ENCODE data around the gene MBD3.

Gene MBD3

DNA sequence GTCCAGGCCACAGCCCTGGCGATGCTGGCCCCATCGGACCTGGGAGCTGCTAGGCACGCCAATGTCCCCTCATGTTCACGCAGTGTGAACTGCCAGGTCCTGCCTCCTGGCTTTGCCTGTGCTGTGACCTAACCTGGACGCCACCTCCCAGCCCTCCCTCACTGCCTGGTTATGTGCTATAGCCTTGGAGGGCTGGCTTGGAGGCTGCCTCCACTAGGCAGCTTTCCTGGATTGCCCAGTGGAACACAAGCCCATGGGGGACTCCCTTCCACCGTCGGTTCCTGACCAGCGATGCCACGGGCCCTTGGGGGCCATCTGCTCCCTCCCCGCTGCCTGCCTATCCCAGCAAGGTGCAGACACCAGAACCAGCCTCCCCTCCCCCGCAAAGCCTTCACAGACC is 27.8 kb upstream of the MBD3 start:
- H3K9me3 ChIP-seq (replicated peaks; ENCODE audit: insufficient read depth, low read length), result no peaks in the 10 kb centered on the region
- TF ChIP-seq EZH2phosphoT487 (IDR thresholded peaks at IDR 0.05; ENCODE audit: low read length) (no peak), EZH2 (optimal IDR thresholded peaks at IDR 0.05; ENCODE audit: low read depth, low read length) (no peak)
- TF ChIP-seq, protein P1, sequence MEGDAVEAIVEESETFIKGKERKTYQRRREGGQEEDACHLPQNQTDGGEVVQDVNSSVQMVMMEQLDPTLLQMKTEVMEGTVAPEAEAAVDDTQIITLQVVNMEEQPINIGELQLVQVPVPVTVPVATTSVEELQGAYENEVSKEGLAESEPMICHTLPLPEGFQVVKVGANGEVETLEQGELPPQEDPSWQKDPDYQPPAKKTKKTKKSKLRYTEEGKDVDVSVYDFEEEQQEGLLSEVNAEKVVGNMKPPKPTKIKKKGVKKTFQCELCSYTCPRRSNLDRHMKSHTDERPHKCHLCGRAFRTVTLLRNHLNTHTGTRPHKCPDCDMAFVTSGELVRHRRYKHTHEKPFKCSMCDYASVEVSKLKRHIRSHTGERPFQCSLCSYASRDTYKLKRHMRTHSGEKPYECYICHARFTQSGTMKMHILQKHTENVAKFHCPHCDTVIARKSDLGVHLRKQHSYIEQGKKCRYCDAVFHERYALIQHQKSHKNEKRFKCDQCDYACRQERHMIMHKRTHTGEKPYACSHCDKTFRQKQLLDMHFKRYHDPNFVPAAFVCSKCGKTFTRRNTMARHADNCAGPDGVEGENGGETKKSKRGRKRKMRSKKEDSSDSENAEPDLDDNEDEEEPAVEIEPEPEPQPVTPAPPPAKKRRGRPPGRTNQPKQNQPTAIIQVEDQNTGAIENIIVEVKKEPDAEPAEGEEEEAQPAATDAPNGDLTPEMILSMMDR (IDR thresholded peaks at IDR 0.05; ENCODE audit: low read length), result no peak
- no peak for DNase-seq
- H3K4me3 ChIP-seq (ENCODE audit: low read length), result no peak overlapping the region
- peaks cover 22% of the 10 kb centered on the region for H3K36me3 ChIP-seq (replicated peaks; ENCODE audit: insufficient read depth, low read length)
- peaks cover 25% of the 10 kb centered on the region; the same call in 1 of the 2 replicates for H4K20me1 ChIP-seq (ENCODE audit: insufficient read depth, low read length)
- H3K4me1 ChIP-seq (ENCODE audit: low read length), result peaks cover 18% of the 10 kb centered on the region
- H3K27me3 ChIP-seq (replicated peaks; ENCODE audit: insufficient read depth, low read length), result no peaks in the 10 kb centered on the region
- H2AFZ ChIP-seq (ENCODE audit: low read length), result no peak overlapping the region
- H3K27ac ChIP-seq (ENCODE audit: low read length), result no peak overlapping the region
- H3K4me2 ChIP-seq (ENCODE audit: low read depth, low read length), result no peak overlapping the region
- H3K9me2 ChIP-seq (replicated peaks; ENCODE audit: insufficient read depth, low read length), result no peaks in the 10 kb centered on the region
- no peak overlapping the region for H3K9ac ChIP-seq (ENCODE audit: low read length)
- peaks cover 88% of the 10 kb centered on the region for H3K79me2 ChIP-seq (ENCODE audit: low read length)
- peaks cover 19% of the 10 kb centered on the region for H3F3A ChIP-seq (ENCODE audit: insufficient read depth, low read length)

- no peak overlapping the region for H3K27ac ChIP-seq (ENCODE audit: low read length)
- DNase-seq, result no peak
- no peak overlapping the region for H3K4me2 ChIP-seq (ENCODE audit: low read depth, low read length)
- no peak overlapping the region for H2AFZ ChIP-seq (ENCODE audit: low read length)
- peaks cover 13% of the 10 kb centered on the region for H3F3A ChIP-seq (ENCODE audit: insufficient read depth, low read length)
- H3K36me3 ChIP-seq (replicated peaks; ENCODE audit: insufficient read depth, low read length), result peaks cover 17% of the 10 kb centered on the region
- peaks cover 25% of the 10 kb centered on the region; the same call in 1 of the 2 replicates for H4K20me1 ChIP-seq (ENCODE audit: insufficient read depth, low read length)
- H3K9me3 ChIP-seq (replicated peaks; ENCODE audit: insufficient read depth, low read length), result no peaks in the 10 kb centered on the region
- peaks cover 86% of the 10 kb centered on the region for H3K79me2 ChIP-seq (ENCODE audit: low read length)
- no peaks in the 10 kb centered on the region for H3K27me3 ChIP-seq (replicated peaks; ENCODE audit: insufficient read depth, low read length)
- H3K9me2 ChIP-seq (replicated peaks; ENCODE audit: insufficient read depth, low read length), result no peaks in the 10 kb centered on the region
- H3K9ac ChIP-seq (ENCODE audit: low read length), result no peak overlapping the region
- TF ChIP-seq EZH2phosphoT487 (IDR thresholded peaks at IDR 0.05; ENCODE audit: low read length), result no peak
- TF ChIP-seq, protein P1 (IDR thresholded peaks at IDR 0.05; ENCODE audit: low read length), result no peak
- no peak for TF ChIP-seq EZH2 (optimal IDR thresholded peaks at IDR 0.05; ENCODE audit: low read depth, low read length)
- peaks cover 18% of the 10 kb centered on the region for H3K4me1 ChIP-seq (ENCODE audit: low read length)
- H3K4me3 ChIP-seq (ENCODE audit: low read length), result no peak overlapping the region
These were observed 27.0 kb upstream of the MBD3 start for GRCh38 chr19:1619703-1620102.

DNA sequence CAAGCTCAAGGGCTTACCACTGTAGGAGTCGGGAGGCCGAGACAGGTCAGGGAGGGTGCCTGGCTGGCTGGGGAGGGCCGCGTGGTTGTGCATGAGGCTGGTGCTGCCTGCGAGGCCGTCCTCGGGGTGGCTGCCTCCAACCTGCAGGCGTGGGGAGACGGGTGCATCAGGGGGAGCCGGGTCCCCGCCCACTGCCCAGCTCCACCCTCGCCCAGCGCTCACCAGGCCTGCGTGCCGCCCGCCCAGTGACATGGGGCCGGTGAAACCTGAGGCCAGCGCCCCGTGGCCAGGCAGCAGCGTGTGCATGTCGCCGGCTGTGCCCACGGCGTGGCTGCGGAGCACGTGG is 26.4 kb upstream of the MBD3 start:
- Histone ChIP-seq H3K27me3 (replicated peaks; ENCODE audit: insufficient read depth, low read length) (no peaks in the 10 kb centered on the region), H2AFZ (ENCODE audit: low read length) (no peak overlapping the region), H3K27ac (ENCODE audit: low read length) (no peak overlapping the region), H3K36me3 (replicated peaks; ENCODE audit: insufficient read depth, low read length) (peaks cover 23% of the 10 kb centered on the region), H3K4me3 (ENCODE audit: low read length) (no peak overlapping the region), H3K9me3 (replicated peaks; ENCODE audit: insufficient read depth, low read length) (no peaks in the 10 kb centered on the region), H3K9ac (ENCODE audit: low read length) (no peak overlapping the region), H3K4me2 (ENCODE audit: low read depth, low read length) (no peak overlapping the region), H3K9me2 (replicated peaks; ENCODE audit: insufficient read depth, low read length) (no peaks in the 10 kb centered on the region), H3F3A (ENCODE audit: insufficient read depth, low read length) (peaks cover 12% of the 10 kb centered on the region), H3K79me2 (ENCODE audit: low read length) (peaks cover 86% of the 10 kb centered on the region), H4K20me1 (ENCODE audit: insufficient read depth, low read length) (peaks cover 25% of the 10 kb centered on the region; the same call in 1 of the 2 replicates), H3K4me1 (ENCODE audit: low read length) (peaks cover 18% of the 10 kb centered on the region)
- TF ChIP-seq EZH2phosphoT487 (IDR thresholded peaks at IDR 0.05; ENCODE audit: low read length), result no peak
- TF ChIP-seq, protein P1 (IDR thresholded peaks at IDR 0.05; ENCODE audit: low read length), result no peak
- DNase-seq, result no peak
